K562 (cell line): Measurements from ENCODE around the gene CHSY1. TPM values are rescaled to one million over a fixed set of nuclear protein-coding genes. Genes with fewer than 3 reads are reported as not detected.
A peak's percentile ranks its signal among the peaks of the same experiment; 100 is the strongest.

ENCODE experiments used
- CEBPB ChIP-seq: fragments of 450-650 bp; IDR thresholded peaks from 2 replicates; pipeline ENCODE4 v1.6.1; 2016; ENCODE audit warnings: missing genetic modification characterization, missing compliant biosample characterization
- EP400 ChIP-seq: fragments of 450-650 bp; IDR thresholded peaks from 2 replicates; pipeline ENCODE4 v1.6.1; 2017; ENCODE audit warnings: antibody characterized with exemption, mild to moderate bottlenecking, moderate library complexity
- MTF1 ChIP-seq: fragments of 250-450 bp; sonication (Bioruptor Pico); IDR thresholded peaks from 2 replicates; pipeline ENCODE4 v1.9.0; 2021; ENCODE audit warnings: moderate library complexity, mild to moderate bottlenecking, inconsistent platforms, borderline replicate concordance
- NCOA1 ChIP-seq: fragments of 450-650 bp; IDR thresholded peaks from 2 replicates; pipeline ENCODE4 v1.6.1; 2016; ENCODE audit warnings: low read depth
- SIN3A ChIP-seq, 2 experiments: fragments of 150-350 bp in 1 of 2; IDR thresholded peaks; 2 replicates each; pipeline ENCODE4 v1.6.1; 2011 to 2016; ENCODE audit warnings: borderline replicate concordance in 2 of 2, low read depth in 2 of 2, low read length in 2 of 2, mild to moderate bottlenecking in 2 of 2, moderate library complexity in 2 of 2; ENCODE audit not compliant: control insufficient read depth in 1 of 2
- ZNF133 ChIP-seq: fragments of 250-450 bp; sonication (Bioruptor Pico); IDR thresholded peaks from 2 replicates; pipeline ENCODE4 v1.4.0; 2020; ENCODE audit warnings: mild to moderate bottlenecking
- ZNF24 ChIP-seq: fragments of 450-650 bp; IDR thresholded peaks from 2 replicates; pipeline ENCODE4 v1.6.1; 2016
- ZNF311 ChIP-seq: fragments of 250-450 bp; sonication (Bioruptor Pico); IDR thresholded peaks from 2 replicates; pipeline ENCODE4 v1.4.0; 2020; ENCODE audit warnings: mild to moderate bottlenecking, moderate library complexity
- ZNF324 ChIP-seq: fragments of 250-450 bp; sonication (Bioruptor Pico); IDR thresholded peaks from 2 replicates; pipeline ENCODE4 v1.4.0; 2020; ENCODE audit warnings: mild to moderate bottlenecking
- ZNF384 ChIP-seq: IDR thresholded peaks from 2 replicates; pipeline ENCODE4 v1.6.1; 2012; ENCODE audit warnings: low read depth, low read length, improper control_type of control experiment
- ZNF584 ChIP-seq: fragments of 200-800 bp; sonication (Bioruptor generic); IDR thresholded peaks from 2 replicates; pipeline ENCODE4 v1.6.1; 2016; ENCODE audit warnings: low read depth, mild to moderate bottlenecking, missing genetic modification characterization, missing compliant biosample characterization
- polyA plus RNA-seq, 8 experiments: library from polyadenylated mRNA; depleted of rRNA in 4 of 8; stranded (reverse) in 5 of 8; unstranded in 3 of 8; fragments of >200 nt; fragmentation: Nextera tagmentation in 2 of 8; fragmentation: Illumina TruSeq in 1 of 8; extraction: Ambion mirVana in 2 of 8; extraction: Trizol in 1 of 8; gene quantifications; 2 replicates each; pipeline versions ENCODE4 v1.2.1 to v1.2.3, GENCODE V29; 2011 to 2014; ENCODE audit warnings: inconsistent platforms in 1 of 8, missing spikeins in 1 of 8
- total RNA-seq, 7 experiments: library from RNA; depleted of rRNA in 6 of 7; stranded (reverse); fragments of >200 nt in 6 of 7; fragmentation: Illumina TruSeq in 2 of 7; extraction: Trizol in 2 of 7; gene quantifications; 2 replicates each; pipeline versions ENCODE4 v1.2.1 to v1.2.3, GENCODE V29; 2011 to 2021; ENCODE audit warnings: low replicate concordance in 1 of 7
- TF ChIP-seq, protein P1 (sequence below), 2 experiments: fragments of 450-650 bp; IDR thresholded peaks; 2 replicates each; pipeline ENCODE4 v1.6.1; 2018; ENCODE audit warnings: mild to moderate bottlenecking in 2 of 2, low read depth in 1 of 2; ENCODE audit not compliant: partially characterized antibody in 2 of 2
- TF ChIP-seq, protein P2 (sequence below), 3 experiments: fragments of 200-800 bp in 1 of 3; fragments of 250-450 bp in 1 of 3; fragments of 450-650 bp in 1 of 3; sonication (Bioruptor Pico) in 1 of 3; sonication (Bioruptor generic) in 1 of 3; formaldehyde crosslinking in 1 of 3; IDR thresholded peaks; 2 replicates each; pipeline versions ENCODE4 v1.6.1 to v1.8.0; 2016 to 2022; ENCODE audit warnings: mild to moderate bottlenecking in 2 of 3, missing genetic modification characterization in 2 of 3, missing compliant biosample characterization in 1 of 3, moderate library complexity in 1 of 3
- TF ChIP-seq, protein P3 (sequence below): fragments of 250-450 bp; sonication (Bioruptor Pico); IDR thresholded peaks from 2 replicates; pipeline ENCODE4 v1.8.0; 2021; ENCODE audit warnings: borderline replicate concordance, mild to moderate bottlenecking, moderate library complexity; ENCODE audit not compliant: poor library complexity, severe bottlenecking
- TF ChIP-seq, protein P4 (sequence below): IDR thresholded peaks from 3 replicates; pipeline ENCODE4 v1.6.1; 2011; ENCODE audit warnings: borderline replicate concordance, mild to moderate bottlenecking, moderate library complexity; ENCODE audit not compliant: insufficient read length; ENCODE audit errors: extremely low read depth

The CHSY1 gene
- total and polyA plus RNA-seq, 9 of the 15 experiments (the other 6 are each of a cell fraction or from before 2014, with no cell fraction given) = 7.0 to 16.4 (median 13.4) TPM

DNA sequence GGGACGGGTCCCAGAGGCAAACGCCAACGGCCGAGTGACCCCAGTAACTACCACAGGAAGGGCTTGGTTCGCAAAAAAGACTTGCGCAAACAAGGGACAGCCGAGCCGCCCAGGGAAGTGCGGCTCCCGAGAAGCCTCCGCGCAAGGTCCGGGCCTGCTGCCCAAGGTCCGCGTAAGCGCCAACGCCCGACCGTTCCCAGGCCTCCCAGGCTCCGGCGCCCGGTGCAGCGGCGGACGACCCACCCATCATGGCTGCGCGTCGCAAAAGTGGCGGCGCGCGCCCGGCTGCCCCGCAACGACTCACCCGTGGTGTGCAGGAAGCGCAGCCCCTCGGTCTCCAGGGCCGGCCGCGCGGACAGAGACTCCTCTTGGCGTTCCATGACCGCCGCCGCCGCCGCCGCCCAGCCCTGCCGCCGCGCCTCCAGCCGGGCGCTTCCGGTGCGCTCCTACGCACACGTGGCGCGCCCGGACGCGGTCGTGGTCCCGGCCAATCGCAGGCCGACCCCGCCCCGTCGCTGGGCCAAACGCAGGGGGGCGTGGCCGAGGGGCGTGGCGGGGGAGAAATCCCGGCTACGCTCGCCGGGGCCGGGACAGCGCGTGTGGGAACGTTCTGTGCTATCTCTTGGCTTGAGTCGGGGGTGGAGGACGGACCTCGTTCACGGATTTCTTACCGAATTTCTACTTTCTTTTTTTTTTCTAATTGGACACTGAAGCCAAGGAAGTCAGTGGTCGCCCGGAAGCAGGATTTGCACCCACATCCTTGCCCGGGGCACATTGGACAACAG is 25.4 kb upstream of the CHSY1 start, which contains the start of gene SELENOS (continued):
- TF ChIP-seq, protein P1, sequence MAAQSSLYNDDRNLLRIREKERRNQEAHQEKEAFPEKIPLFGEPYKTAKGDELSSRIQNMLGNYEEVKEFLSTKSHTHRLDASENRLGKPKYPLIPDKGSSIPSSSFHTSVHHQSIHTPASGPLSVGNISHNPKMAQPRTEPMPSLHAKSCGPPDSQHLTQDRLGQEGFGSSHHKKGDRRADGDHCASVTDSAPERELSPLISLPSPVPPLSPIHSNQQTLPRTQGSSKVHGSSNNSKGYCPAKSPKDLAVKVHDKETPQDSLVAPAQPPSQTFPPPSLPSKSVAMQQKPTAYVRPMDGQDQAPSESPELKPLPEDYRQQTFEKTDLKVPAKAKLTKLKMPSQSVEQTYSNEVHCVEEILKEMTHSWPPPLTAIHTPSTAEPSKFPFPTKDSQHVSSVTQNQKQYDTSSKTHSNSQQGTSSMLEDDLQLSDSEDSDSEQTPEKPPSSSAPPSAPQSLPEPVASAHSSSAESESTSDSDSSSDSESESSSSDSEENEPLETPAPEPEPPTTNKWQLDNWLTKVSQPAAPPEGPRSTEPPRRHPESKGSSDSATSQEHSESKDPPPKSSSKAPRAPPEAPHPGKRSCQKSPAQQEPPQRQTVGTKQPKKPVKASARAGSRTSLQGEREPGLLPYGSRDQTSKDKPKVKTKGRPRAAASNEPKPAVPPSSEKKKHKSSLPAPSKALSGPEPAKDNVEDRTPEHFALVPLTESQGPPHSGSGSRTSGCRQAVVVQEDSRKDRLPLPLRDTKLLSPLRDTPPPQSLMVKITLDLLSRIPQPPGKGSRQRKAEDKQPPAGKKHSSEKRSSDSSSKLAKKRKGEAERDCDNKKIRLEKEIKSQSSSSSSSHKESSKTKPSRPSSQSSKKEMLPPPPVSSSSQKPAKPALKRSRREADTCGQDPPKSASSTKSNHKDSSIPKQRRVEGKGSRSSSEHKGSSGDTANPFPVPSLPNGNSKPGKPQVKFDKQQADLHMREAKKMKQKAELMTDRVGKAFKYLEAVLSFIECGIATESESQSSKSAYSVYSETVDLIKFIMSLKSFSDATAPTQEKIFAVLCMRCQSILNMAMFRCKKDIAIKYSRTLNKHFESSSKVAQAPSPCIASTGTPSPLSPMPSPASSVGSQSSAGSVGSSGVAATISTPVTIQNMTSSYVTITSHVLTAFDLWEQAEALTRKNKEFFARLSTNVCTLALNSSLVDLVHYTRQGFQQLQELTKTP (IDR thresholded peaks at IDR 0.05; ENCODE audit: low read depth in 1 of 2, partially characterized antibody in 2 of 2) = no peak
- TF ChIP-seq ZNF324 (CRISPR knock-in tag) (no peak), NCOA1 (no peak), ZNF584 (CRISPR knock-in tag) (no peak), ZNF133 (no peak), EP400 (peak; percentile 74; the same call in 1 of the 2 replicates), ZNF24 (no peak), MTF1 (CRISPR knock-in tag) (no peak), ZNF311 (CRISPR knock-in tag) (no peak), SIN3A (IDR thresholded peaks at IDR 0.05; ENCODE audit: borderline replicate concordance in 2 of 2, control insufficient read depth in 1 of 2, low read depth in 2 of 2, low read length in 2 of 2) (peak; percentile 45 to 78; a peak in 1 of 4 replicates), ZNF384 (0 out of 2 replicates have a peak, but pooled peaks have one; percentile 3), CEBPB (tag) (no peak)
- TF ChIP-seq, protein P2, sequence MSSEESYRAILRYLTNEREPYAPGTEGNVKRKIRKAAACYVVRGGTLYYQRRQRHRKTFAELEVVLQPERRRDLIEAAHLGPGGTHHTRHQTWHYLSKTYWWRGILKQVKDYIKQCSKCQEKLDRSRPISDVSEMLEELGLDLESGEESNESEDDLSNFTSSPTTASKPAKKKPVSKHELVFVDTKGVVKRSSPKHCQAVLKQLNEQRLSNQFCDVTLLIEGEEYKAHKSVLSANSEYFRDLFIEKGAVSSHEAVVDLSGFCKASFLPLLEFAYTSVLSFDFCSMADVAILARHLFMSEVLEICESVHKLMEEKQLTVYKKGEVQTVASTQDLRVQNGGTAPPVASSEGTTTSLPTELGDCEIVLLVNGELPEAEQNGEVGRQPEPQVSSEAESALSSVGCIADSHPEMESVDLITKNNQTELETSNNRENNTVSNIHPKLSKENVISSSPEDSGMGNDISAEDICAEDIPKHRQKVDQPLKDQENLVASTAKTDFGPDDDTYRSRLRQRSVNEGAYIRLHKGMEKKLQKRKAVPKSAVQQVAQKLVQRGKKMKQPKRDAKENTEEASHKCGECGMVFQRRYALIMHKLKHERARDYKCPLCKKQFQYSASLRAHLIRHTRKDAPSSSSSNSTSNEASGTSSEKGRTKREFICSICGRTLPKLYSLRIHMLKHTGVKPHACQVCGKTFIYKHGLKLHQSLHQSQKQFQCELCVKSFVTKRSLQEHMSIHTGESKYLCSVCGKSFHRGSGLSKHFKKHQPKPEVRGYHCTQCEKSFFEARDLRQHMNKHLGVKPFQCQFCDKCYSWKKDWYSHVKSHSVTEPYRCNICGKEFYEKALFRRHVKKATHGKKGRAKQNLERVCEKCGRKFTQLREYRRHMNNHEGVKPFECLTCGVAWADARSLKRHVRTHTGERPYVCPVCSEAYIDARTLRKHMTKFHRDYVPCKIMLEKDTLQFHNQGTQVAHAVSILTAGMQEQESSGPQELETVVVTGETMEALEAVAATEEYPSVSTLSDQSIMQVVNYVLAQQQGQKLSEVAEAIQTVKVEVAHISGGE (CRISPR knock-in tag; IDR thresholded peaks at IDR 0.05) = peak in 2 of 3 experiments; percentile 30 to 63; a peak in 1 of 6 replicates
- TF ChIP-seq, protein P3, sequence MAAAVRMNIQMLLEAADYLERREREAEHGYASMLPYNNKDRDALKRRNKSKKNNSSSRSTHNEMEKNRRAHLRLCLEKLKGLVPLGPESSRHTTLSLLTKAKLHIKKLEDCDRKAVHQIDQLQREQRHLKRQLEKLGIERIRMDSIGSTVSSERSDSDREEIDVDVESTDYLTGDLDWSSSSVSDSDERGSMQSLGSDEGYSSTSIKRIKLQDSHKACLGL (CRISPR knock-in tag) = peak; percentile 75
- TF ChIP-seq, protein P4, sequence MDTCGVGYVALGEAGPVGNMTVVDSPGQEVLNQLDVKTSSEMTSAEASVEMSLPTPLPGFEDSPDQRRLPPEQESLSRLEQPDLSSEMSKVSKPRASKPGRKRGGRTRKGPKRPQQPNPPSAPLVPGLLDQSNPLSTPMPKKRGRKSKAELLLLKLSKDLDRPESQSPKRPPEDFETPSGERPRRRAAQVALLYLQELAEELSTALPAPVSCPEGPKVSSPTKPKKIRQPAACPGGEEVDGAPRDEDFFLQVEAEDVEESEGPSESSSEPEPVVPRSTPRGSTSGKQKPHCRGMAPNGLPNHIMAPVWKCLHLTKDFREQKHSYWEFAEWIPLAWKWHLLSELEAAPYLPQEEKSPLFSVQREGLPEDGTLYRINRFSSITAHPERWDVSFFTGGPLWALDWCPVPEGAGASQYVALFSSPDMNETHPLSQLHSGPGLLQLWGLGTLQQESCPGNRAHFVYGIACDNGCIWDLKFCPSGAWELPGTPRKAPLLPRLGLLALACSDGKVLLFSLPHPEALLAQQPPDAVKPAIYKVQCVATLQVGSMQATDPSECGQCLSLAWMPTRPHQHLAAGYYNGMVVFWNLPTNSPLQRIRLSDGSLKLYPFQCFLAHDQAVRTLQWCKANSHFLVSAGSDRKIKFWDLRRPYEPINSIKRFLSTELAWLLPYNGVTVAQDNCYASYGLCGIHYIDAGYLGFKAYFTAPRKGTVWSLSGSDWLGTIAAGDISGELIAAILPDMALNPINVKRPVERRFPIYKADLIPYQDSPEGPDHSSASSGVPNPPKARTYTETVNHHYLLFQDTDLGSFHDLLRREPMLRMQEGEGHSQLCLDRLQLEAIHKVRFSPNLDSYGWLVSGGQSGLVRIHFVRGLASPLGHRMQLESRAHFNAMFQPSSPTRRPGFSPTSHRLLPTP = no peak
